Ovary (tissue), 9 donors: Measurements from ENCODE around the gene RARRES2. TPM values are rescaled to one million over a fixed set of nuclear protein-coding genes. Genes with fewer than 3 reads are reported as not detected.

Experiments
- DNase-seq, 5 donors: peaks; one replicate each; pipeline ENCODE4 v3.0.0-alpha.2; 2019 to 2020
- H3K27ac ChIP-seq, 2 donors: fragments of 200-600 bp; one replicate each; pipeline versions ENCODE4 v1.5.1 to v1.8.0; 2019 to 2022
- H3K27me3 ChIP-seq: fragments of 200-600 bp; one replicate; pipeline ENCODE4 v1.8.0; 2022
- H3K36me3 ChIP-seq: fragments of 200-600 bp; sonication (generic); one replicate; pipeline ENCODE4 v1.5.1; 2019
- H3K4me1 ChIP-seq: one replicate; pipeline ENCODE4 v1.8.1; 2013; ENCODE audit warnings: mild to moderate bottlenecking, moderate library complexity; ENCODE audit not compliant: insufficient read depth
- H3K4me3 ChIP-seq: fragments of 200-600 bp; sonication (generic); one replicate; pipeline ENCODE4 v1.5.1; 2017
- H3K9me3 ChIP-seq, 2 donors: fragments of 200-600 bp in 1 of 2; sonication (generic) in 1 of 2; one replicate each; pipeline versions ENCODE4 v1.5.1 to v1.8.1; 2013 to 2019; ENCODE audit warnings: mild to moderate bottlenecking in 1 of 2, moderate library complexity in 1 of 2
- EP300 ChIP-seq: sonication (generic); formaldehyde crosslinking; IDR thresholded peaks from one replicate; pipeline ENCODE4 v1.6.1; 2017; ENCODE audit warnings: antibody characterized with exemption
- POLR2A ChIP-seq: fragments of 450-650 bp; IDR thresholded peaks from one replicate; pipeline ENCODE4 v1.6.1; 2017; ENCODE audit warnings: antibody characterized with exemption, mild to moderate bottlenecking, moderate library complexity
- WGBS, 3 donors: extraction: QIAGEN DNeasy Blood & Tissue Kit in 1 of 3; methylation state at CpG; one replicate each; pipeline versions ENCODE4 v1.1.5 to v1.1.7; 2013 to 2017; 5-methylcytosine and 5-hydroxymethylcytosine counted together
- intact Hi-C, 4 donors: fragments of 100-400 bp; cut with DNase I; formaldehyde crosslinking; loops; one replicate each; pipeline versions ENCODE4 v1.11.0 to v1.15.1; 2022 to 2023
- polyA plus RNA-seq, 2 donors: library from polyadenylated mRNA; stranded (reverse); fragments of 200-250 nt in 1 of 2; fragments of 350-450 nt in 1 of 2; fragmentation: Illumina TruSeq in 1 of 2; extraction: RNeasy Lipid Tissue Mini Kit (QIAGEN cat#74804) in 1 of 2; gene quantifications; one replicate each; pipeline ENCODE4 v1.2.3, GENCODE V29; 2013 to 2014
- total RNA-seq, 7 donors: library from RNA; depleted of rRNA in 2 of 7; stranded (reverse); fragments of >200 nt in 2 of 7; fragmentation: NEBNext Ultra II Directional in 3 of 7; extraction: Animal tissue kit (Norgen Biotek cat#: 25700) in 3 of 7; gene quantifications; one replicate each; pipeline versions ENCODE4 v1.1.0 to v1.2.4, GENCODE V29; 2016 to 2023
- TF ChIP-seq, protein P1 (sequence below), 3 donors: fragments of 450-650 bp in 2 of 3; fragments of 200-600 bp in 1 of 3; IDR thresholded peaks; one replicate each; pipeline versions ENCODE4 v1.5.1 to v1.8.0; 2016 to 2022; ENCODE audit warnings: antibody characterized with exemption in 3 of 3, mild to moderate bottlenecking in 1 of 3
- donor health status: DM: no; HTN: no; CAD: no; lungs with moderate emphysema.
- donor health status: DM: no; HTN: no; CAD: no.
- donor health status: Bipolar disorder and iron deficiency.
- donor health status: DM: yes; HTN: yes; CAD: no.
- donor health status: DM: no; HTN: no; CAD: no.
- donor health status: DM: yes; HTN: yes; CAD: no.

The RARRES2 gene
- total and polyA plus RNA-seq, 9 donors: 92.5 to 761 (median 518) TPM

DNA sequence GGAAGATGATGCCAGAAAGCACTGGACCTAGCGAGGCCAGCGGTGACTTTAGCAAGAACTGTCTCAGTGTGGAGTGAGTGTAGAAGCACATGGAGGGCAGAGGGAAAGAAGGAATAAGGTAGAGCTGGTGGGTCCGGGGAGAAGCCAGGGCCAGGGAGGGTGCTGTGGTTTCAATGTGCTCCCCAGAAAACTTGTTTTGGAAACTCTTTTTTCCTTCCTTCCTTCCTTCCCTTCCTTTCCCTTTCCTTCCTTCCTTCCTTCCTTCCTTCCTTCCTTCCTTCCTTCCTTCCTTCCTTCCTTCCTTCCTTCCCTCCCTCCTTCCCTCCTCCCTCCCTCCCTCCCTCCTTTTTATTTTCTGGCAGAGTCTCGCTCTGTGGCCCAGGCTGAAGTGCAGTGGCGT, 5.5 kb upstream of the RARRES2 start:
- no peak overlapping the region for H3K4me3 ChIP-seq
- no peaks in the 10 kb centered on the region for H3K27me3 ChIP-seq
- DNase-seq: no peak
- 89 to 95% (median 92%) methylated on average over 5 of the region's 5 CpGs for WGBS, 3 donors
- intact Hi-C loops: no loop called here
- H3K9me3 ChIP-seq: no peaks in the 10 kb centered on the region
- H3K36me3 ChIP-seq: no peaks in the 10 kb centered on the region
- H3K4me1 ChIP-seq: peaks cover under 1% of the 10 kb centered on the region
- no peak overlapping the region for H3K27ac ChIP-seq
- TF ChIP-seq, protein P1, sequence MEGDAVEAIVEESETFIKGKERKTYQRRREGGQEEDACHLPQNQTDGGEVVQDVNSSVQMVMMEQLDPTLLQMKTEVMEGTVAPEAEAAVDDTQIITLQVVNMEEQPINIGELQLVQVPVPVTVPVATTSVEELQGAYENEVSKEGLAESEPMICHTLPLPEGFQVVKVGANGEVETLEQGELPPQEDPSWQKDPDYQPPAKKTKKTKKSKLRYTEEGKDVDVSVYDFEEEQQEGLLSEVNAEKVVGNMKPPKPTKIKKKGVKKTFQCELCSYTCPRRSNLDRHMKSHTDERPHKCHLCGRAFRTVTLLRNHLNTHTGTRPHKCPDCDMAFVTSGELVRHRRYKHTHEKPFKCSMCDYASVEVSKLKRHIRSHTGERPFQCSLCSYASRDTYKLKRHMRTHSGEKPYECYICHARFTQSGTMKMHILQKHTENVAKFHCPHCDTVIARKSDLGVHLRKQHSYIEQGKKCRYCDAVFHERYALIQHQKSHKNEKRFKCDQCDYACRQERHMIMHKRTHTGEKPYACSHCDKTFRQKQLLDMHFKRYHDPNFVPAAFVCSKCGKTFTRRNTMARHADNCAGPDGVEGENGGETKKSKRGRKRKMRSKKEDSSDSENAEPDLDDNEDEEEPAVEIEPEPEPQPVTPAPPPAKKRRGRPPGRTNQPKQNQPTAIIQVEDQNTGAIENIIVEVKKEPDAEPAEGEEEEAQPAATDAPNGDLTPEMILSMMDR (IDR thresholded peaks at IDR 0.05): no peak
- no peak for TF ChIP-seq POLR2A
- no peak for TF ChIP-seq EP300

DNA sequence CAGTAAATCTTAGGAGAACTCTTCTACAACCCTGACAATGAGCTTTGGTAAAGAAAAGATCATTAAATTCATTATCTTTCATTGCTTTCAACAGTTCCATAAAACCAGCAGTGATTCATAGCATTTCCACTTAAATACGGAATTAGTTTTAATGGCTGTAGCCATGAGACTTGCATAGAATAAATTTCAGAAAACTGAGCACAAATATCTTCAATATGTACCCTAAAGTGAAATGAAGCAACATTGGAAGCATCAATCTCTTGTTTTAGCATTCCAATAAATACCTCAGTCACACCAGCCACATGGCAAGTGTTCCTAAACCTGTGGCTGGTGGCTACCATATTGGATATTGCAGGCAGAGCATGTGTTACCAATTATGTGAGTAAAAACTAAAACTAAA, 3.6 kb upstream of the RARRES2 start:
- no peaks in the 10 kb centered on the region for H3K27me3 ChIP-seq
- H3K36me3 ChIP-seq: no peaks in the 10 kb centered on the region
- WGBS, 3 donors: 62 to 74% (median 62%) methylated on average over 1 of the region's 1 CpG
- TF ChIP-seq EP300 (no peak), POLR2A (no peak)
- TF ChIP-seq, protein P1 (IDR thresholded peaks at IDR 0.05): no peak
- no peaks in the 10 kb centered on the region for H3K9me3 ChIP-seq
- no peak overlapping the region for H3K4me3 ChIP-seq
- DNase-seq: no peak
- H3K27ac ChIP-seq: no peak overlapping the region
- intact Hi-C loops: no loop called here
- H3K4me1 ChIP-seq: peaks cover 2% of the 10 kb centered on the region

DNA sequence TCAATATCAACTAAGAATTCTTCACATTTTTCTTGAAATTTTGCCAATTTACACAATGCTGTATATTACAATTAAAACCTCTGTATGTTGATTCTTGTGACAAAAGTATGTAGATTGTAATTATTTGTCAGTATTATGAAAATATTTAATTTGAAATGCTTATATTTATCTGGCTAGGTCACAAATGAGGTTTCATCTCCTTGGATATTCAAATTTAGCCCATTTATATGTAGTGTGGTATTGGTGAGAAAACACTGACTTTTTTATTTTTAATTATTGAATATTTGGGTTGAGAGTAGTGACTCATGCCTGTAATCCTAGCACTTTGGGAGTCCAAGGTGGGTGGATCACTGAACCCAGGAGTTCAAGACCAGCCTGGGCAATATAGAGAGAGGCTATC, 2.9 kb upstream of the RARRES2 start:
- intact Hi-C loops: loop anchor here in 1 of 4 donors (5.0 kb wide), 1 partner anchor 38 kb away; no protein-coding TSS in a partner anchor
- TF ChIP-seq, protein P1 (IDR thresholded peaks at IDR 0.05): no peak
- TF ChIP-seq POLR2A (no peak), EP300 (no peak)
- H3K27me3 ChIP-seq: no peaks in the 10 kb centered on the region

DNA sequence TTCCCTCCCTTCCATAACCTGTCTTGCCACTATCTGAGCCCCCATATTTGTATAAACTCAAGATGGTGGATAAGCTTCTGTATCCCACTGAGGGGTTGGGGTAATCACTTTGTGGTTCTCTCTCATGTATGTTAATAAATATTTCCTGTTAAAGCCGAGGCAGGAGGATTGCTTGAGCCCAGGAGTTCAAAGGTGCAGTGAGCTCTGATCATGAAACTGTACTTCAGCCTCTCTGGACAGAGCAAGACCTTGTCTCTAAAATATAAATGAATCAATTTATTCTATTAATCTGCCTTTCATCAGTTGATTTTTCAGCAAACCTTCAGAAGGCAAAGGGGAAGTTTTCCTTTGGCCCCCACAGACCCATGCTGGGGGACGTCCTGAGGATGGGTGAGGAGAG, 1.8 kb upstream of the RARRES2 start:
- H3K27ac ChIP-seq: no peak overlapping the region
- no peaks in the 10 kb centered on the region for H3K36me3 ChIP-seq
- H3K9me3 ChIP-seq: no peaks in the 10 kb centered on the region
- no peak for DNase-seq
- TF ChIP-seq POLR2A: no peak
- TF ChIP-seq EP300: no peak
- TF ChIP-seq, protein P1 (IDR thresholded peaks at IDR 0.05): no peak
- WGBS, 3 donors: 89 to 92% (median 92%) methylated on average over 2 of the region's 2 CpGs
- no peak overlapping the region for H3K4me3 ChIP-seq
- no peaks in the 10 kb centered on the region for H3K27me3 ChIP-seq
- intact Hi-C loops: loop anchor here in 1 of 4 donors (5.0 kb wide), 1 partner anchor 39 kb away; no protein-coding TSS in a partner anchor
- H3K4me1 ChIP-seq: peaks cover 12% of the 10 kb centered on the region

More for the DNA sequence above, 2.9 kb upstream of the RARRES2 start:
- no peak overlapping the region for H3K27ac ChIP-seq
- no peaks in the 10 kb centered on the region for H3K9me3 ChIP-seq
- no peak for DNase-seq
- no peaks in the 10 kb centered on the region for H3K36me3 ChIP-seq
- H3K4me3 ChIP-seq: no peak overlapping the region
- H3K4me1 ChIP-seq: peaks cover 7% of the 10 kb centered on the region
